Type B pancreatic cell (in vitro differentiated cells): ENCODE measurements around the gene RALGPS1. TPM values are rescaled to one million over a fixed set of nuclear protein-coding genes. Genes with fewer than 3 reads are reported as not detected.

Experiments
- DNase-seq: peaks from one replicate; pipeline ENCODE4 v3.0.0; 2021; ENCODE audit warnings: mixed read lengths; ENCODE audit not compliant: unreplicated experiment; ENCODE audit errors: extremely low spot score
- H3K27ac Mint-ChIP-seq: 2 replicates; pipeline ENCODE4 v1.8.0; 2021; ENCODE audit warnings: mild to moderate bottlenecking, mixed read lengths
- H3K27me3 Mint-ChIP-seq: 2 replicates; pipeline ENCODE4 v1.8.0; 2021; ENCODE audit warnings: mixed read lengths
- H3K36me3 Mint-ChIP-seq: 2 replicates; pipeline ENCODE4 v1.8.0; 2021; ENCODE audit warnings: mixed read lengths
- H3K4me1 Mint-ChIP-seq: one replicate; pipeline ENCODE4 v1.8.0; 2021; ENCODE audit warnings: mixed read lengths; ENCODE audit not compliant: unreplicated experiment
- H3K4me3 Mint-ChIP-seq: 2 replicates; pipeline ENCODE4 v1.8.0; 2021; ENCODE audit warnings: mild to moderate bottlenecking, mixed read lengths
- H3K9me3 Mint-ChIP-seq: 2 replicates; pipeline ENCODE4 v1.8.0; 2021; ENCODE audit warnings: mixed read lengths
- total RNA-seq: library from RNA; stranded (reverse); gene quantifications from 2 replicates; pipeline ENCODE4 v1.2.1, GENCODE V29; 2021; ENCODE audit warnings: low replicate concordance
- TF ChIP-seq, protein P1 (sequence below): fragments of 200-600 bp; sonication (generic); conservative IDR thresholded peaks from 2 replicates; pipeline ENCODE4 v1.5.0; 2021; ENCODE audit warnings: antibody characterized with exemption, mild to moderate bottlenecking

RALGPS1 gene
- total RNA-seq, 1 donor from 2014 or later, result 16.7 TPM

- Mint-ChIP-seq H3K36me3 (peaks cover 5% of the 10 kb centered on the region), H3K27me3 (peaks cover 25% of the 10 kb centered on the region), H3K4me3 (peak overlapping the region; percentile 96), H3K9me3 (no peaks in the 10 kb centered on the region), H3K27ac (peak overlapping the region; percentile 96), H3K4me1 (peaks cover 9% of the 10 kb centered on the region)
- TF ChIP-seq, protein P1, sequence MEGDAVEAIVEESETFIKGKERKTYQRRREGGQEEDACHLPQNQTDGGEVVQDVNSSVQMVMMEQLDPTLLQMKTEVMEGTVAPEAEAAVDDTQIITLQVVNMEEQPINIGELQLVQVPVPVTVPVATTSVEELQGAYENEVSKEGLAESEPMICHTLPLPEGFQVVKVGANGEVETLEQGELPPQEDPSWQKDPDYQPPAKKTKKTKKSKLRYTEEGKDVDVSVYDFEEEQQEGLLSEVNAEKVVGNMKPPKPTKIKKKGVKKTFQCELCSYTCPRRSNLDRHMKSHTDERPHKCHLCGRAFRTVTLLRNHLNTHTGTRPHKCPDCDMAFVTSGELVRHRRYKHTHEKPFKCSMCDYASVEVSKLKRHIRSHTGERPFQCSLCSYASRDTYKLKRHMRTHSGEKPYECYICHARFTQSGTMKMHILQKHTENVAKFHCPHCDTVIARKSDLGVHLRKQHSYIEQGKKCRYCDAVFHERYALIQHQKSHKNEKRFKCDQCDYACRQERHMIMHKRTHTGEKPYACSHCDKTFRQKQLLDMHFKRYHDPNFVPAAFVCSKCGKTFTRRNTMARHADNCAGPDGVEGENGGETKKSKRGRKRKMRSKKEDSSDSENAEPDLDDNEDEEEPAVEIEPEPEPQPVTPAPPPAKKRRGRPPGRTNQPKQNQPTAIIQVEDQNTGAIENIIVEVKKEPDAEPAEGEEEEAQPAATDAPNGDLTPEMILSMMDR, result no peak
- DNase-seq, result no peak
Measured at GRCh38 chr9:127223810-127224177, 309.2 kb downstream of the RALGPS1 start.

- Mint-ChIP-seq H3K36me3 (peaks cover 5% of the 10 kb centered on the region), H3K4me1 (peaks cover 9% of the 10 kb centered on the region), H3K4me3 (peak overlapping the region; percentile 96), H3K9me3 (no peaks in the 10 kb centered on the region), H3K27me3 (peaks cover 25% of the 10 kb centered on the region), H3K27ac (peak overlapping the region; percentile 96)
- peak; percentile 96 for DNase-seq
- TF ChIP-seq, protein P1, result peak; percentile 53
Measured at GRCh38 chr9:127224178-127224882, 309.7 kb downstream of the RALGPS1 start.

GRCh38 chr9:127224883-127225739, 310.5 kb downstream of the RALGPS1 start:
- peak; percentile 99 for DNase-seq
- Mint-ChIP-seq H3K27ac (peak overlapping the region; percentile 96), H3K27me3 (peaks cover 25% of the 10 kb centered on the region), H3K9me3 (no peaks in the 10 kb centered on the region), H3K4me3 (peak overlapping the region; percentile 96), H3K36me3 (peaks cover 5% of the 10 kb centered on the region), H3K4me1 (peaks cover 9% of the 10 kb centered on the region)
- TF ChIP-seq, protein P1, result no peak

DNA sequence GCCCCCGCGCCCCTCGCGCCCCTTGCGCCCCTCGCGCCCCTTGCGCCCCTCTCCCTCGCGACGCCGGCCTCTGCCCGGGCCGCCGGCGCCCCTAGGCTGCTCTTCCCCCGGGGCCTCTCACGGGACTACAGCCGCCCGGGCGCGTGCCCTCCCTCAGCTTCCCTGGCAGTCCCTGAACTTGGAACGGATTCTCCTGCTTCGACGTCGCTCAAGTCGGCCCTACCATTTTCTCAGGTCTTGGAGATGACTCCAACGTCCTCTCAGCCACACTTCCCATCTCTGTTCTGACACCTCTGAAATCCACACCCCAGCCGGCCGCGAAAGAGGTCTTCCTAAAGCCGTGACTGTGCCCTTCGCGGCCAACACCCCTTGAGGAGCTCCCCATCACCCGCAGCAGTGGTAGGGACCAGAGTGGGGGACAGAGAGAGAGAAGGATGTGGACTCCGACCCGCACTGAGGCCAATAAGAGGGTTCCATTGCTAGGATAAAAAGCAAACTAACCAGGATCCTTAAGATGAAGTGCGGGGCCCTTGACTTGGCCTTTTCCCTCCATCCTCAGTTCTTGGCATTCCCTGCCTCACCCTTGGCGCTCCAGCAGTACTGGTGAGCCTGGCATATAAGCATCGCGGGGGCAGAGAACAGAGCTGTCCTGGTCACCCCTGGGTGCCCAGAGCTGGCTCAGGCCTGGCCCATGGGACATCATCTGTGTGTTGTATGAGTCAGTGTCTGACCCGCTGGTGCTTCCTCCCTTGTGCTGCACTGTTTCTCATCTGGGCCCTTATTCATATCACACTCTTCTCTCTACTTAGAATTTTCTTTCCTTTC, 311.4 kb downstream of the RALGPS1 start:
- peaks cover 5% of the 10 kb centered on the region for H3K36me3 Mint-ChIP-seq
- peak overlapping the region; percentile 90 for H3K4me3 Mint-ChIP-seq

More for the DNA sequence above, 311.4 kb downstream of the RALGPS1 start:
- Mint-ChIP-seq H3K27me3 (peaks cover 25% of the 10 kb centered on the region), H3K9me3 (no peaks in the 10 kb centered on the region), H3K27ac (peak overlapping the region; percentile 83), H3K4me1 (peaks cover 9% of the 10 kb centered on the region)
- TF ChIP-seq, protein P1, result no peak
- DNase-seq, result no peak
